Measurements from ENCODE around the gene DRAM2.

Gene DRAM2

GRCh38 chr1:111139956-111140679 lies at the start of gene DRAM2, which contains the start of gene CEPT1:
TSS of gene DRAM2 (minus strand) at chr1:111140093. CDS start at chr1:111131554, 8,539 bp downstream.
TSS of gene CEPT1 (plus strand) at chr1:111140223. CDS start at chr1:111147715, 7,492 bp downstream.
- DNase-seq (ENCODE audit: low read depth in 2 of 2): peak; percentile 83 to 85

- no peak for DNase-seq (ENCODE audit: low read depth in 2 of 2)
These were observed 44.8 kb upstream of the DRAM2 start for GRCh38 chr1:111184663-111185062.

GRCh38 chr1:111183308-111184069 lies 43.6 kb upstream of the DRAM2 start:
- no peak for DNase-seq (ENCODE audit: low read depth in 2 of 2)

GRCh38 chr1:111182052-111182451 lies 42.2 kb upstream of the DRAM2 start:
- DNase-seq (ENCODE audit: low read depth in 2 of 2): no peak

- DNase-seq (ENCODE audit: low read depth in 2 of 2): no peak
These were observed 40.2 kb upstream of the DRAM2 start for GRCh38 chr1:111179968-111180533.

GRCh38 chr1:111176678-111177077 lies 36.8 kb upstream of the DRAM2 start:
- no peak for DNase-seq (ENCODE audit: low read depth in 2 of 2)

- DNase-seq (ENCODE audit: low read depth in 2 of 2): no peak
These were observed 35.5 kb upstream of the DRAM2 start for GRCh38 chr1:111175349-111175748.

GRCh38 chr1:111174070-111174469 lies 34.2 kb upstream of the DRAM2 start:
- DNase-seq (ENCODE audit: low read depth in 2 of 2): no peak

GRCh38 chr1:111172463-111172862 lies 32.6 kb upstream of the DRAM2 start:
- no peak for DNase-seq (ENCODE audit: low read depth in 2 of 2)

GRCh38 chr1:111164151-111164550 lies 24.3 kb upstream of the DRAM2 start:
- no peak for DNase-seq (ENCODE audit: low read depth in 2 of 2)

GRCh38 chr1:111163363-111163762 lies 23.5 kb upstream of the DRAM2 start:
- DNase-seq (ENCODE audit: low read depth in 2 of 2): no peak

GRCh38 chr1:111162488-111162880 lies 22.6 kb upstream of the DRAM2 start:
- DNase-seq (ENCODE audit: low read depth in 2 of 2): no peak

- DNase-seq (ENCODE audit: low read depth in 2 of 2): no peak
These were observed 22.1 kb upstream of the DRAM2 start for GRCh38 chr1:111161843-111162487.

- DNase-seq (ENCODE audit: low read depth in 2 of 2): no peak
These were observed 17.5 kb upstream of the DRAM2 start for GRCh38 chr1:111157431-111157830.

- no peak for DNase-seq (ENCODE audit: low read depth in 2 of 2)
These were observed 14.4 kb upstream of the DRAM2 start for GRCh38 chr1:111154021-111154999.

GRCh38 chr1:111151838-111152237 lies 11.9 kb upstream of the DRAM2 start:
- DNase-seq (ENCODE audit: low read depth in 2 of 2): no peak

GRCh38 chr1:111148376-111148881 lies 8.5 kb upstream of the DRAM2 start:
- DNase-seq (ENCODE audit: low read depth in 2 of 2): no peak

- DNase-seq (ENCODE audit: low read depth in 2 of 2): no peak
These were observed 8.1 kb upstream of the DRAM2 start for GRCh38 chr1:111147948-111148347.

- DNase-seq (ENCODE audit: low read depth in 2 of 2): no peak
These were observed 6.3 kb upstream of the DRAM2 start for GRCh38 chr1:111145963-111146768.

GRCh38 chr1:111145542-111145941 lies 5.6 kb upstream of the DRAM2 start:
- DNase-seq (ENCODE audit: low read depth in 2 of 2): no peak
